H1 (cell line): Measurements from ENCODE around the gene LEPR. TPM values are rescaled to one million over a fixed set of nuclear protein-coding genes. Genes with fewer than 3 reads are reported as not detected.

Experiments used
- KDM1A ChIP-seq: fragments of 200-600, 300-600 bp; sonication (generic); IDR thresholded peaks from 2 replicates; pipeline ENCODE4 v1.7.1; 2016; ENCODE audit warnings: mild to moderate bottlenecking, low read length, borderline replicate concordance
- POLR2A ChIP-seq, 2 experiments: IDR thresholded peaks; 1 replicate in 1 of 2; 2 replicates in 1 of 2; pipeline ENCODE4 v1.6.1; 2011; ENCODE audit warnings: low read depth in 2 of 2, low read length in 2 of 2, mild to moderate bottlenecking in 2 of 2; ENCODE audit errors: control extremely low read depth in 1 of 2
- SIX5 ChIP-seq: IDR thresholded peaks from 2 replicates; pipeline ENCODE4 v1.6.1; 2011; ENCODE audit warnings: mild to moderate bottlenecking, low read depth, low read length
- SRF ChIP-seq: IDR thresholded peaks from 2 replicates; pipeline ENCODE4 v1.6.1; 2011; ENCODE audit warnings: mild to moderate bottlenecking, low read depth, low read length, moderate library complexity
- polyA plus RNA-seq, 7 experiments: library from polyadenylated mRNA; depleted of rRNA in 3 of 7; stranded (reverse) in 5 of 7; unstranded in 2 of 7; fragments of >200 nt in 5 of 7; fragments of 200-250 nt in 2 of 7; gene quantifications; 1 replicate in 5 of 7; 2 replicates in 1 of 7; 4 replicates in 1 of 7; pipeline versions ENCODE4 v1.2.1 to v1.2.3, GENCODE V29; 2011 to 2013; ENCODE audit warnings: missing spikeins in 2 of 7, mixed read lengths in 2 of 7
- total RNA-seq: library from RNA; stranded (reverse); fragmentation: NEBNext Ultra II Directional; extraction: Animal tissue kit (Norgen Biotek cat#: 25700); gene quantifications from 2 replicates; pipeline ENCODE4 v1.2.1, GENCODE V29; 2021
- TF ChIP-seq, protein P1 (sequence below): IDR thresholded peaks from 2 replicates; pipeline ENCODE4 v1.6.1; 2012; ENCODE audit warnings: inconsistent platforms

Gene LEPR
- total and polyA plus RNA-seq, 2 of the 8 experiments (the other 6 are each of a cell fraction or from before 2014, with no cell fraction given) = 1.3 to 3.9 TPM

DNA sequence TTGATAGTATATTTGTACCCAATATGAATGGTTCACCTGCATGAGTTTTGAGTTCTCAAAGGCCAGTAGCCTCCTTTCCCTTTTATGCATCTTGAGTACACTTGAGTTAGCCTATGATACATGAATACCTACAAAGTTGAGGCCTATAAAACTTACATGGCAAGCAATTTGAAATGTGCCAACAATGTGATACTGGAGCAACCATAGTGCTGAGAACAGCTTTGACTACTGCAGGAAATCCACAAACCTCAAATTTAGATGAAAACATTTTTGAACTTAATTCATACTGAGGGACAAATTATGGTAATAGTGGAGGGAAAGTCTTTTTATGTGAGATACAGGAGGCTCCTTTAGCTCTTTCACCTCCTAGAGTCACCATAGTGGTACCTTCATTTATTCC, 37.4 kb downstream of the LEPR start (continued):
- TF ChIP-seq SRF = no peak
- TF ChIP-seq, protein P1, sequence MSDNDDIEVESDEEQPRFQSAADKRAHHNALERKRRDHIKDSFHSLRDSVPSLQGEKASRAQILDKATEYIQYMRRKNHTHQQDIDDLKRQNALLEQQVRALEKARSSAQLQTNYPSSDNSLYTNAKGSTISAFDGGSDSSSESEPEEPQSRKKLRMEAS = no peak
- no peak for TF ChIP-seq SIX5
- TF ChIP-seq POLR2A (IDR thresholded peaks at IDR 0.05; ENCODE audit: control extremely low read depth in 1 of 2, low read depth in 2 of 2, low read length in 2 of 2) = no peak
- TF ChIP-seq KDM1A = no peak
